Measurements from ENCODE around the gene PLP2. TPM values are rescaled to one million over a fixed set of nuclear protein-coding genes. Genes with fewer than 3 reads are reported as not detected.

PLP2 gene
- total and polyA plus RNA-seq, 2 of the 13 experiments (the other 11 are each of a cell fraction or from before 2014, with no cell fraction given), result 0.40 to 3.6 TPM

DNA sequence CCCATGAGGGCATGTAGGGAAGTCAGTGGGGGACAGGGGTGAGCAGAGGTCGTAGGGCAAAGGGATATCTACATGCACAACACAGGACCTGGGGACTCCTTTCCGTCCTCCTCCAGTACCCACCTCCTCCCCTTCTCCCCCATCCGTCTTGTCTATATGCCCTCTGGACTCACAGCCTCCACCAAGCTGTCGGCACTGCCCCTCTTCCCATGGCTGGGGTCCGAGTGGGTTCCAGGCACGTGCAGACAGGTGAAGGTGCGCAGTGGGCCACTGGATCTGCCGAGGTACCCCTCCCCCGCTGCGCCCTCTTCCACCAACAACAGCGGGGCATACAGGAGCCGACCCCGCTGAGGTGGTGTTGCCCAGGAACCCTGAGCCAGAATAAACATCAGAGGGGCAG is 33.7 kb downstream of the PLP2 start:
- no peaks in the 10 kb centered on the region for H3K79me2 ChIP-seq (ENCODE audit: insufficient read depth, low read length)
- intact Hi-C loops (cut with micrococcal nuclease; ENCODE audit: unreplicated experiment), result no loop called here
- BruUV-seq (replicated peaks), result no TSS peak
- H3K27ac ChIP-seq (ENCODE audit: extremely low read length, insufficient read depth, low read length), result no peak overlapping the region
- no peaks in the 10 kb centered on the region for H3K36me3 ChIP-seq (replicated peaks in 1 of 2; ENCODE audit: control insufficient read depth in 1 of 2, insufficient read depth in 2 of 2, low read length in 2 of 2)
- ATAC-seq (no peak), FAIRE-seq (no peak), DNase-seq (ENCODE audit: low spot score) (no peak)
- H3K9me3 ChIP-seq (ENCODE audit: low read length), result no peaks in the 10 kb centered on the region
- no peaks in the 10 kb centered on the region for H4K20me1 ChIP-seq (ENCODE audit: insufficient read depth, low read length)
- H3K4me3 ChIP-seq (replicated peaks in 1 of 3; ENCODE audit: insufficient read depth in 1 of 3, low read depth in 2 of 3, low read length in 3 of 3), result no peak overlapping the region
- H2AFZ ChIP-seq (ENCODE audit: low read length), result no peak overlapping the region
- in situ Hi-C loops (cut with HindIII; ENCODE audit: extremely low pct_ligation_motif_present, low pct_unique_long_range_greater_than_20kb), result no loop called here
- no peak overlapping the region for H3K9ac ChIP-seq (ENCODE audit: insufficient read depth, low read depth, low read length)
- POLR2A ChIA-PET, result no interaction called here
- WGBS (ENCODE audit: low lambda C conversion rate), result no CpG with 5 or more reads among the region's 13 CpGs
- no peak overlapping the region for H3K4me2 ChIP-seq (ENCODE audit: low read depth, low read length)
- no peak for TF ChIP-seq JDP2 (CRISPR knock-in tag; IDR thresholded peaks at IDR 0.05; ENCODE audit: borderline replicate concordance)
- H3K27me3 ChIP-seq (ENCODE audit: control insufficient read depth in 1 of 2, insufficient read depth in 2 of 2, low read length in 2 of 2), result no peaks in the 10 kb centered on the region
- CTCF ChIA-PET (ENCODE audit: low intra/inter-chr PET ratio, low total read pairs), result no interaction called here
- H3K4me1 ChIP-seq (ENCODE audit: insufficient read depth, low read length), result peaks cover 8% of the 10 kb centered on the region

DNA sequence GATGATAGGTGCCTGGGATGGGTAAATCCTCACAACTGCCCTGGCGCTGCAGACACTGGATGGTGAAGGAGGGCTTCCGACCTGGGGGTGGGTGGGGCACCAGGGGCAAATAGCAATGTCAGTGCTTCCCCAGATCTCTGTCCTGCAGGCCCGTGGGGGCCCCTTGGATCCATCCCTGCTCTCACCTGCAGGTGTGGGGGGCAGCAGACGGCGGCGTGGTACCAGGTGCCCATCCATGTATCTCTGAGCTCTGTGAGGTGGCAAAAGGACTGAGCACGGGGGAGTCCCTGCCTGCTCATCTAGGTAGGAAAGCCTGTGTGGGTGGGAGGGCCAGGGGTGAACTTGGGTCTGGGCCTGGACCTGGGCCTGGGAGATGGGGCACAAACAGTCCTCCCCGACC is 34.8 kb downstream of the PLP2 start:
- no peaks in the 10 kb centered on the region for H3K4me1 ChIP-seq (ENCODE audit: insufficient read depth, low read length)
- ChIA-PET CTCF (ENCODE audit: low intra/inter-chr PET ratio, low total read pairs) (no interaction called here), POLR2A (interaction anchor here (0.7 kb wide), 1 partner anchor 16 kb away, joined by 3 read pairs; no protein-coding TSS in a partner anchor)
- H2AFZ ChIP-seq (ENCODE audit: low read length), result no peak overlapping the region
- H3K36me3 ChIP-seq (replicated peaks in 1 of 2; ENCODE audit: control insufficient read depth in 1 of 2, insufficient read depth in 2 of 2, low read length in 2 of 2), result no peaks in the 10 kb centered on the region
- DNase-seq (ENCODE audit: low spot score) (no peak), ATAC-seq (no peak), FAIRE-seq (no peak)
- intact Hi-C loops (cut with micrococcal nuclease; ENCODE audit: unreplicated experiment) (no loop called here), in situ Hi-C loops (cut with HindIII; ENCODE audit: extremely low pct_ligation_motif_present, low pct_unique_long_range_greater_than_20kb) (no loop called here)
- no peak overlapping the region for H3K9ac ChIP-seq (ENCODE audit: insufficient read depth, low read depth, low read length)
- no peaks in the 10 kb centered on the region for H3K79me2 ChIP-seq (ENCODE audit: insufficient read depth, low read length)
- no peak overlapping the region for H3K4me3 ChIP-seq (replicated peaks in 1 of 3; ENCODE audit: insufficient read depth in 1 of 3, low read depth in 2 of 3, low read length in 3 of 3)
- H3K27me3 ChIP-seq (ENCODE audit: control insufficient read depth in 1 of 2, insufficient read depth in 2 of 2, low read length in 2 of 2), result no peaks in the 10 kb centered on the region
- H3K9me3 ChIP-seq (ENCODE audit: low read length), result no peaks in the 10 kb centered on the region
- no peaks in the 10 kb centered on the region for H4K20me1 ChIP-seq (ENCODE audit: insufficient read depth, low read length)
- H3K27ac ChIP-seq (ENCODE audit: extremely low read length, insufficient read depth, low read length), result no peak overlapping the region
- no CpG with 5 or more reads among the region's 8 CpGs for WGBS (ENCODE audit: low lambda C conversion rate)
- H3K4me2 ChIP-seq (ENCODE audit: low read depth, low read length), result no peak overlapping the region
- no TSS peak for BruUV-seq (replicated peaks)
- TF ChIP-seq, protein P1, sequence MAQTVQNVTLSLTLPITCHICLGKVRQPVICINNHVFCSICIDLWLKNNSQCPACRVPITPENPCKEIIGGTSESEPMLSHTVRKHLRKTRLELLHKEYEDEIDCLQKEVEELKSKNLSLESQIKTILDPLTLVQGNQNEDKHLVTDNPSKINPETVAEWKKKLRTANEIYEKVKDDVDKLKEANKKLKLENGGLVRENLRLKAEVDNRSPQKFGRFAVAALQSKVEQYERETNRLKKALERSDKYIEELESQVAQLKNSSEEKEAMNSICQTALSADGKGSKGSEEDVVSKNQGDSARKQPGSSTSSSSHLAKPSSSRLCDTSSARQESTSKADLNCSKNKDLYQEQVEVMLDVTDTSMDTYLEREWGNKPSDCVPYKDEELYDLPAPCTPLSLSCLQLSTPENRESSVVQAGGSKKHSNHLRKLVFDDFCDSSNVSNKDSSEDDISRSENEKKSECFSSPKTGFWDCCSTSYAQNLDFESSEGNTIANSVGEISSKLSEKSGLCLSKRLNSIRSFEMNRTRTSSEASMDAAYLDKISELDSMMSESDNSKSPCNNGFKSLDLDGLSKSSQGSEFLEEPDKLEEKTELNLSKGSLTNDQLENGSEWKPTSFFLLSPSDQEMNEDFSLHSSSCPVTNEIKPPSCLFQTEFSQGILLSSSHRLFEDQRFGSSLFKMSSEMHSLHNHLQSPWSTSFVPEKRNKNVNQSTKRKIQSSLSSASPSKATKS (CRISPR knock-in tag; IDR thresholded peaks at IDR 0.05), result no peak
- TF ChIP-seq ZBTB42 (CRISPR knock-in tag; IDR thresholded peaks at IDR 0.05) (no peak), ZNF776 (CRISPR knock-in tag; IDR thresholded peaks at IDR 0.05) (no peak), DPF2 (CRISPR knock-in tag; IDR thresholded peaks at IDR 0.05; ENCODE audit: borderline replicate concordance, low read depth) (no peak), CBX5 (CRISPR knock-in tag; IDR thresholded peaks at IDR 0.05; ENCODE audit: borderline replicate concordance) (no peak), KDM2A (CRISPR knock-in tag; IDR thresholded peaks at IDR 0.05; ENCODE audit: borderline replicate concordance, low read depth) (no peak), KLF13 (CRISPR knock-in tag; IDR thresholded peaks at IDR 0.05) (no peak), ZNF225 (CRISPR knock-in tag; IDR thresholded peaks at IDR 0.05) (no peak), HCFC1 (IDR thresholded peaks at IDR 0.05; ENCODE audit: low read depth, low read length) (no peak), ZNF136 (CRISPR knock-in tag; IDR thresholded peaks at IDR 0.05; ENCODE audit: low read depth) (no peak)
- TF ChIP-seq, protein P2, sequence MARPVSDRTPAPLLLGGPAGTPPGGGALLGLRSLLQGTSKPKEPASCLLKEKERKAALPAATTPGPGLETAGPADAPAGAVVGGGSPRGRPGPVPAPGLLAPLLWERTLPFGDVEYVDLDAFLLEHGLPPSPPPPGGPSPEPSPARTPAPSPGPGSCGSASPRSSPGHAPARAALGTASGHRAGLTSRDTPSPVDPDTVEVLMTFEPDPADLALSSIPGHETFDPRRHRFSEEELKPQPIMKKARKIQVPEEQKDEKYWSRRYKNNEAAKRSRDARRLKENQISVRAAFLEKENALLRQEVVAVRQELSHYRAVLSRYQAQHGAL (CRISPR knock-in tag; IDR thresholded peaks at IDR 0.05; ENCODE audit: not compliant biosample characterization), result no peak
- TF ChIP-seq, protein P3, sequence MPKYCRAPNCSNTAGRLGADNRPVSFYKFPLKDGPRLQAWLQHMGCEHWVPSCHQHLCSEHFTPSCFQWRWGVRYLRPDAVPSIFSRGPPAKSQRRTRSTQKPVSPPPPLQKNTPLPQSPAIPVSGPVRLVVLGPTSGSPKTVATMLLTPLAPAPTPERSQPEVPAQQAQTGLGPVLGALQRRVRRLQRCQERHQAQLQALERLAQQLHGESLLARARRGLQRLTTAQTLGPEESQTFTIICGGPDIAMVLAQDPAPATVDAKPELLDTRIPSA (CRISPR knock-in tag; IDR thresholded peaks at IDR 0.05; ENCODE audit: borderline replicate concordance), result no peak
- TF ChIP-seq, protein P4, sequence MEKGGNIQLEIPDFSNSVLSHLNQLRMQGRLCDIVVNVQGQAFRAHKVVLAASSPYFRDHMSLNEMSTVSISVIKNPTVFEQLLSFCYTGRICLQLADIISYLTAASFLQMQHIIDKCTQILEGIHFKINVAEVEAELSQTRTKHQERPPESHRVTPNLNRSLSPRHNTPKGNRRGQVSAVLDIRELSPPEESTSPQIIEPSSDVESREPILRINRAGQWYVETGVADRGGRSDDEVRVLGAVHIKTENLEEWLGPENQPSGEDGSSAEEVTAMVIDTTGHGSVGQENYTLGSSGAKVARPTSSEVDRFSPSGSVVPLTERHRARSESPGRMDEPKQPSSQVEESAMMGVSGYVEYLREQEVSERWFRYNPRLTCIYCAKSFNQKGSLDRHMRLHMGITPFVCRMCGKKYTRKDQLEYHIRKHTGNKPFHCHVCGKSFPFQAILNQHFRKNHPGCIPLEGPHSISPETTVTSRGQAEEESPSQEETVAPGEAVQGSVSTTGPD (CRISPR knock-in tag; IDR thresholded peaks at IDR 0.05), result no peak
